Measurements from ENCODE around the gene DDIAS. TPM values are rescaled to one million over a fixed set of nuclear protein-coding genes. Genes with fewer than 3 reads are reported as not detected.
A peak's percentile ranks its signal among the peaks of the same experiment; 100 is the strongest.

The DDIAS gene
- total RNA-seq, 1 donor from 2014 or later = 3.8 TPM

DNA sequence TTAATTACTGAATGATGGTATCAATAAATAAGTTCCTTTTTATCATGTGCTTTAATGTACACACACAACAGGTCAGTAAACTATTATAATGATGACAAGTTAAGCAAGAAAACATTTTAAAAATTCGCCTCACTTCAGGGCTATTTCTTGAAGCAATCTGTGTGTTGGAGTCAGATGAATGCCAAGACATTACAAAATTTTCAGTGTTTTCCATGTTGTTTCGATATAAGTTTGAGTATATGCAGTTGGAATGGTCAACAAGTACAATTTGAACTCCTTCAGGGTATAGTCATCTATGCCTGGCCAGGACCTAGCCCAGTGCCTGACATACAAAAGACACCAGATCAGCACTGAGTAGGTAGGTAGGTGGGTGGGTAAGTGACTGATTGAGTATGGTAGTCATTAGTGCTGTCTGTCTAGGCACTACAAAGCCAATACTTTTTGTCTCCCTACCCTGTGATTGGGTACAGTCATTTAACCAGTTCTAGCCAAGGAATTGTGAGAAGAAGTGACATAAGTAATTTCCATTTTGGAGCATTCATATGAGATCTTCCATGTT, 8.8 kb upstream of the DDIAS start:
- TF ChIP-seq, protein P1, sequence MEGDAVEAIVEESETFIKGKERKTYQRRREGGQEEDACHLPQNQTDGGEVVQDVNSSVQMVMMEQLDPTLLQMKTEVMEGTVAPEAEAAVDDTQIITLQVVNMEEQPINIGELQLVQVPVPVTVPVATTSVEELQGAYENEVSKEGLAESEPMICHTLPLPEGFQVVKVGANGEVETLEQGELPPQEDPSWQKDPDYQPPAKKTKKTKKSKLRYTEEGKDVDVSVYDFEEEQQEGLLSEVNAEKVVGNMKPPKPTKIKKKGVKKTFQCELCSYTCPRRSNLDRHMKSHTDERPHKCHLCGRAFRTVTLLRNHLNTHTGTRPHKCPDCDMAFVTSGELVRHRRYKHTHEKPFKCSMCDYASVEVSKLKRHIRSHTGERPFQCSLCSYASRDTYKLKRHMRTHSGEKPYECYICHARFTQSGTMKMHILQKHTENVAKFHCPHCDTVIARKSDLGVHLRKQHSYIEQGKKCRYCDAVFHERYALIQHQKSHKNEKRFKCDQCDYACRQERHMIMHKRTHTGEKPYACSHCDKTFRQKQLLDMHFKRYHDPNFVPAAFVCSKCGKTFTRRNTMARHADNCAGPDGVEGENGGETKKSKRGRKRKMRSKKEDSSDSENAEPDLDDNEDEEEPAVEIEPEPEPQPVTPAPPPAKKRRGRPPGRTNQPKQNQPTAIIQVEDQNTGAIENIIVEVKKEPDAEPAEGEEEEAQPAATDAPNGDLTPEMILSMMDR (IDR thresholded peaks at IDR 0.05) = no peak
- peaks cover 11% of the 10 kb centered on the region for H3K4me1 ChIP-seq
- no peak overlapping the region for H3K27ac ChIP-seq
- no peak for ATAC-seq
- H3K9me3 ChIP-seq = no peaks in the 10 kb centered on the region
- DNase-seq = no peak
- intact Hi-C loops (cut with DNase I) = no loop called here
- H3K36me3 ChIP-seq = no peaks in the 10 kb centered on the region
- no peak overlapping the region for H3K4me3 ChIP-seq
- no peaks in the 10 kb centered on the region for H3K27me3 ChIP-seq

GRCh38 chr11:82895437-82896091, 6.0 kb upstream of the DDIAS start:
- no peaks in the 10 kb centered on the region for H3K9me3 ChIP-seq
- ATAC-seq (peak; percentile 7), DNase-seq (no peak)
- intact Hi-C loops (cut with DNase I) = no loop called here
- no peaks in the 10 kb centered on the region for H3K36me3 ChIP-seq
- TF ChIP-seq, protein P1 (IDR thresholded peaks at IDR 0.05) = no peak
- H3K27me3 ChIP-seq = no peaks in the 10 kb centered on the region
- no peak overlapping the region for H3K4me3 ChIP-seq
- peaks cover 27% of the 10 kb centered on the region for H3K4me1 ChIP-seq
- no peak overlapping the region for H3K27ac ChIP-seq

DNA sequence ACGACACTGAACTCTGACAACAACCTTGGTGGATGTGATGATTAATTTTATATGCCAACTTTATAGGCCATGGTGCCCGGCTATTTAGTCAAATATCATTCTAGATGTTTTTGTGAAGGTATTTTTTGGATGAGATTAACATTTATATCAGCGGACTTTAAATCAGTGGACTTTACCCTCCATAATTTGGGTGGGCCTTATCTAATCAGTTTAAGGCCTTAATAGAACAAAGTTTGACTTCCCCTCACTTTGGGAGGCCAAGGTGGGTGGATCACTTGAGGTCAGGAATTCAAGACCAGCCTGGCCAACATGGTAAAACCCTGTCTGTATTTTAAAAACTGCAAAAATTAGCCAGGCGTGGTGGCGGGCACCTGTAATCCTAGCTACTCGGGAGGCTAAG, 5.4 kb upstream of the DDIAS start:
- Histone ChIP-seq H3K4me1 (peaks cover 27% of the 10 kb centered on the region), H3K27me3 (no peaks in the 10 kb centered on the region), H3K27ac (no peak overlapping the region), H3K9me3 (no peaks in the 10 kb centered on the region), H3K4me3 (no peak overlapping the region), H3K36me3 (no peaks in the 10 kb centered on the region)
- no peak for DNase-seq
- TF ChIP-seq, protein P1 (IDR thresholded peaks at IDR 0.05) = no peak
- no peak for ATAC-seq
- intact Hi-C loops (cut with DNase I) = no loop called here

GRCh38 chr11:82898241-82898640, 3.3 kb upstream of the DDIAS start:
- peak overlapping the region; percentile 68 for H3K4me3 ChIP-seq
- no peaks in the 10 kb centered on the region for H3K36me3 ChIP-seq
- peaks cover 25% of the 10 kb centered on the region for H3K4me1 ChIP-seq
- ATAC-seq = no peak
- TF ChIP-seq, protein P1 (IDR thresholded peaks at IDR 0.05) = no peak
- H3K27me3 ChIP-seq = no peaks in the 10 kb centered on the region
- no peaks in the 10 kb centered on the region for H3K9me3 ChIP-seq
- H3K27ac ChIP-seq = no peak overlapping the region
- intact Hi-C loops (cut with DNase I) = no loop called here
- no peak for DNase-seq

GRCh38 chr11:82899186-82899820, 2.2 kb upstream of the DDIAS start:
- H3K4me3 ChIP-seq = peak overlapping the region; percentile 68
- no peak for ATAC-seq
- intact Hi-C loops (cut with DNase I) = no loop called here

More at GRCh38 chr11:82899186-82899820, 2.2 kb upstream of the DDIAS start:
- no peaks in the 10 kb centered on the region for H3K9me3 ChIP-seq
- no peak overlapping the region for H3K27ac ChIP-seq
- DNase-seq = no peak
- no peaks in the 10 kb centered on the region for H3K36me3 ChIP-seq
- H3K4me1 ChIP-seq = peaks cover 25% of the 10 kb centered on the region
- TF ChIP-seq, protein P1 (IDR thresholded peaks at IDR 0.05) = no peak
- no peaks in the 10 kb centered on the region for H3K27me3 ChIP-seq
